Measurements from ENCODE around the gene PLEKHS1. TPM values are rescaled to one million over a fixed set of nuclear protein-coding genes. Genes with fewer than 3 reads are reported as not detected.

The PLEKHS1 gene
- total and polyA plus RNA-seq, 4 donors: under 0.01 TPM; not detected in 3

GRCh38 chr10:113788604-113789083 lies 37.2 kb downstream of the PLEKHS1 start (continued):
- TF ChIP-seq REST (IDR thresholded peaks at IDR 0.05): no peak

GRCh38 chr10:113791691-113792090 lies 40.2 kb downstream of the PLEKHS1 start:
- Histone ChIP-seq H3K27me3 (ENCODE audit: control insufficient read depth in 4 of 4, insufficient read depth in 4 of 4, low read length in 3 of 4) (no peaks in the 10 kb centered on the region), H3K4me1 (ENCODE audit: control insufficient read depth in 4 of 4, insufficient read depth in 4 of 4, low read length in 3 of 4) (no peaks in the 10 kb centered on the region), H3K9me3 (ENCODE audit: control insufficient read depth in 4 of 4, low read length in 3 of 4) (no peaks in the 10 kb centered on the region), H3K27ac (ENCODE audit: low read depth in 1 of 2, low read length in 2 of 2) (no peak overlapping the region), H3K9ac (ENCODE audit: low read depth in 1 of 2, low read length in 2 of 2) (no peak overlapping the region), H3K36me3 (ENCODE audit: control insufficient read depth in 4 of 4, insufficient read depth in 3 of 4, low read depth in 1 of 4, low read length in 3 of 4) (no peaks in the 10 kb centered on the region), H3K4me3 (ENCODE audit: low read depth in 1 of 3, low read length in 3 of 3) (no peak overlapping the region)
- 82% methylated on average over 2 of the region's 2 CpGs for WGBS
- DNase-seq (ENCODE audit: low spot score): no peak
- TF ChIP-seq TAF1 (conservative IDR thresholded peaks at IDR 0.05) (no peak), MAX (IDR thresholded peaks at IDR 0.05) (no peak), ATF3 (IDR thresholded peaks at IDR 0.05) (no peak), EGR1 (IDR thresholded peaks at IDR 0.05; ENCODE audit: low read depth in 2 of 2) (no peak), HNF4G (IDR thresholded peaks at IDR 0.05) (no peak), JUND (IDR thresholded peaks at IDR 0.05) (no peak), GABPA (IDR thresholded peaks at IDR 0.05 in 1 of 2, conservative IDR thresholded peaks at IDR 0.05 in 1 of 2) (no peak), RXRA (IDR thresholded peaks at IDR 0.05) (no peak), YY1 (IDR thresholded peaks at IDR 0.05) (no peak), RAD21 (IDR thresholded peaks at IDR 0.05) (no peak), REST (IDR thresholded peaks at IDR 0.05) (no peak), FOXA1 (IDR thresholded peaks at IDR 0.05) (no peak), FOXA2 (IDR thresholded peaks at IDR 0.05) (no peak), HNF4A (conservative IDR thresholded peaks at IDR 0.05) (no peak), ZBTB33 (IDR thresholded peaks at IDR 0.05) (no peak), SP1 (IDR thresholded peaks at IDR 0.05) (no peak), NR2F2 (IDR thresholded peaks at IDR 0.05) (no peak), CTCF (IDR thresholded peaks at IDR 0.05; ENCODE audit: low read depth, low read length, missing input control) (no peak)

Data from liver (tissue), 9 donors.